ENCODE results near the gene H3-3A.

The H3-3A gene

DNA sequence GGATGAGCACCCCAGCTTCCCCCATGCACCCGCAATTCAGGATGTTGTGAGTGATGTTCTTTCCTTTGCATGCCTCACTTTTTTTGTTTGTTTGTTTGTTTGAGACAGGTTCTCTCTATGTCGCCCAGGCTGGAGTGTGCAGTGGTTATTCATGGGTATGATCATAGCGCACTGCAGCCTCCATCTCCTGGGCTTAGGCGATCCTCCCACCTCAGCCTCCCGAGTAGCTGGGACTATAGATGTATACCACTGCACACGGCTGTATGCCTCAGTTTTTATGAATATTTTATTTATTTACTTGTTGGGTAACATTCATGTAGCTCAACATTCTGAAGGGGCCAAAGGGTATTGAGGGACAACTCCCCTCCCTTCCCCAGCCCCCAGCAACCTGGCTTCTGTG, 54.8 kb downstream of the H3-3A start:
- TF ChIP-seq POLR2AphosphoS5 (IDR thresholded peaks at IDR 0.05; ENCODE audit: low read depth, low read length), result no peak
- no peak for TF ChIP-seq SIN3A (IDR thresholded peaks at IDR 0.05; ENCODE audit: borderline replicate concordance, insufficient read depth, low read length)
- TF ChIP-seq, protein P1, sequence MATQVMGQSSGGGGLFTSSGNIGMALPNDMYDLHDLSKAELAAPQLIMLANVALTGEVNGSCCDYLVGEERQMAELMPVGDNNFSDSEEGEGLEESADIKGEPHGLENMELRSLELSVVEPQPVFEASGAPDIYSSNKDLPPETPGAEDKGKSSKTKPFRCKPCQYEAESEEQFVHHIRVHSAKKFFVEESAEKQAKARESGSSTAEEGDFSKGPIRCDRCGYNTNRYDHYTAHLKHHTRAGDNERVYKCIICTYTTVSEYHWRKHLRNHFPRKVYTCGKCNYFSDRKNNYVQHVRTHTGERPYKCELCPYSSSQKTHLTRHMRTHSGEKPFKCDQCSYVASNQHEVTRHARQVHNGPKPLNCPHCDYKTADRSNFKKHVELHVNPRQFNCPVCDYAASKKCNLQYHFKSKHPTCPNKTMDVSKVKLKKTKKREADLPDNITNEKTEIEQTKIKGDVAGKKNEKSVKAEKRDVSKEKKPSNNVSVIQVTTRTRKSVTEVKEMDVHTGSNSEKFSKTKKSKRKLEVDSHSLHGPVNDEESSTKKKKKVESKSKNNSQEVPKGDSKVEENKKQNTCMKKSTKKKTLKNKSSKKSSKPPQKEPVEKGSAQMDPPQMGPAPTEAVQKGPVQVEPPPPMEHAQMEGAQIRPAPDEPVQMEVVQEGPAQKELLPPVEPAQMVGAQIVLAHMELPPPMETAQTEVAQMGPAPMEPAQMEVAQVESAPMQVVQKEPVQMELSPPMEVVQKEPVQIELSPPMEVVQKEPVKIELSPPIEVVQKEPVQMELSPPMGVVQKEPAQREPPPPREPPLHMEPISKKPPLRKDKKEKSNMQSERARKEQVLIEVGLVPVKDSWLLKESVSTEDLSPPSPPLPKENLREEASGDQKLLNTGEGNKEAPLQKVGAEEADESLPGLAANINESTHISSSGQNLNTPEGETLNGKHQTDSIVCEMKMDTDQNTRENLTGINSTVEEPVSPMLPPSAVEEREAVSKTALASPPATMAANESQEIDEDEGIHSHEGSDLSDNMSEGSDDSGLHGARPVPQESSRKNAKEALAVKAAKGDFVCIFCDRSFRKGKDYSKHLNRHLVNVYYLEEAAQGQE (IDR thresholded peaks at IDR 0.05; ENCODE audit: insufficient read depth in 1 of 2, low read depth in 2 of 2, low read length in 2 of 2), result no peak
- no peak for TF ChIP-seq FOXP2 (optimal IDR thresholded peaks at IDR 0.05; ENCODE audit: borderline replicate concordance, extremely low read depth, extremely low read length, insufficient read depth)
- no peak for TF ChIP-seq TAF1 (IDR thresholded peaks at IDR 0.05; ENCODE audit: borderline replicate concordance, insufficient read depth, low read length)

DNA sequence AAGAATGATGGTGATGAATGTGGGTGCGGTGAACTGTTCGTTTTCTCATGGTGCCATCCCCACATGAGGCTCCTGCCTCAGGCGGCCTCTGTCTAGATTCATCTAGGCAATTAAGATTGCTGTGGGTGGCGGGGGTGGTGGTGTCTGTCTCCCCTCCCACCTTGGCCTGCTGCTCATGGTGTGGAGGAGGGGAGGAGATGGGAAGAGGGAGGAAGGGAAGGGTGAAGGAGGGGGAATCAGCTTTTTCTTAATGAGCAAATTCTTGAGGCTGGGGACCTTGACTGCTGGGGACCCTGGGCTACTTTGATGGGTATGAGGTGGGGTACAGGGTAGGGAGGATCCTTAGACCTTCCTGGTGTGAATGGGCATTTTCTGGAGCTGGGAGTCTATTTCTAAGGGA, 55.8 kb downstream of the H3-3A start:
- no peak for TF ChIP-seq FOXP2 (optimal IDR thresholded peaks at IDR 0.05; ENCODE audit: borderline replicate concordance, extremely low read depth, extremely low read length, insufficient read depth)

DNA sequence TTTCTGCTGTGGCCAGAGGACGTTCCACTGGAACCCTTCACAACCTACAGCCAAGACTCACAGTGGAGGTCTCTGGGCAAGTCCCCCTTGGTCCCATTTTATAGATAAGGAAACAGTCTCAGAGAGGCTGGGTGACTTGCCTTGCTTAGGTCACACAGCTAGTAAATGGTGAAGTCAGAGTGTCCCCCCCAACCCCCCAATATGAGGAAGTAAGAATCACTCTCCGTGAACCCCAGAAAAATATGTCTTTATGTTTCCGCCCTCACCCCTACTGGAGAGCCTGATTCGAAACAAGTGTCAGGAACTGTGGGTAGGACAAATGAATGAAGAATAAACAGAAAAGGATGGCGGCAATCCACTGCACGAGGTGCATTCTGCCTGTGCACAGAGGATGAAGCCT, 56.7 kb downstream of the H3-3A start:
- TF ChIP-seq SIN3A (IDR thresholded peaks at IDR 0.05; ENCODE audit: borderline replicate concordance, insufficient read depth, low read length) (no peak), TAF1 (IDR thresholded peaks at IDR 0.05; ENCODE audit: borderline replicate concordance, insufficient read depth, low read length) (no peak), FOXP2 (optimal IDR thresholded peaks at IDR 0.05; ENCODE audit: borderline replicate concordance, extremely low read depth, extremely low read length, insufficient read depth) (no peak), POLR2AphosphoS5 (IDR thresholded peaks at IDR 0.05; ENCODE audit: low read depth, low read length) (no peak)
- TF ChIP-seq, protein P1 (IDR thresholded peaks at IDR 0.05; ENCODE audit: insufficient read depth in 1 of 2, low read depth in 2 of 2, low read length in 2 of 2), result no peak

DNA sequence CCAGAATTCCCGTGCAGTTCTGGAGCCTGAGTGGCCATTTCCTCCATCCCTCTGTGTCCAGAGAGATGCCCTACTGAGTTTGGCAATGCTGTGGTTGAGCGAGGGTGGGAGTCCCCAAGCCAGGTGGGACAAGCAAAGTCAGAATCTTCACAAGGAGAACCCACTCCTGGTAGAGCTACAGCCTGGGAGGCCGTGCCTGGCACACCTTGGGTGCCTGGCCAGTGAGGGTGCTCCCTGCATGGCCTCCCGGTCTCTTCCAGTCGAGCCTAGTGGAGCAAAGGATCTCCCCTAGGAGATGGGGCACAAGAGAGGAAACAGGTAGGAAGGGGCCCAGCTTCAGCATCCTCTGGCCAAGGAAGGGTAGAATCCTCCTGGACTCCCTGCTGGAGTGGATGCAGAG, 57.9 kb downstream of the H3-3A start:
- TF ChIP-seq, protein P1 (IDR thresholded peaks at IDR 0.05; ENCODE audit: insufficient read depth in 1 of 2, low read depth in 2 of 2, low read length in 2 of 2), result no peak
- TF ChIP-seq POLR2AphosphoS5 (IDR thresholded peaks at IDR 0.05; ENCODE audit: low read depth, low read length) (no peak), SIN3A (IDR thresholded peaks at IDR 0.05; ENCODE audit: borderline replicate concordance, insufficient read depth, low read length) (no peak), TAF1 (IDR thresholded peaks at IDR 0.05; ENCODE audit: borderline replicate concordance, insufficient read depth, low read length) (no peak), FOXP2 (optimal IDR thresholded peaks at IDR 0.05; ENCODE audit: borderline replicate concordance, extremely low read depth, extremely low read length, insufficient read depth) (no peak)

DNA sequence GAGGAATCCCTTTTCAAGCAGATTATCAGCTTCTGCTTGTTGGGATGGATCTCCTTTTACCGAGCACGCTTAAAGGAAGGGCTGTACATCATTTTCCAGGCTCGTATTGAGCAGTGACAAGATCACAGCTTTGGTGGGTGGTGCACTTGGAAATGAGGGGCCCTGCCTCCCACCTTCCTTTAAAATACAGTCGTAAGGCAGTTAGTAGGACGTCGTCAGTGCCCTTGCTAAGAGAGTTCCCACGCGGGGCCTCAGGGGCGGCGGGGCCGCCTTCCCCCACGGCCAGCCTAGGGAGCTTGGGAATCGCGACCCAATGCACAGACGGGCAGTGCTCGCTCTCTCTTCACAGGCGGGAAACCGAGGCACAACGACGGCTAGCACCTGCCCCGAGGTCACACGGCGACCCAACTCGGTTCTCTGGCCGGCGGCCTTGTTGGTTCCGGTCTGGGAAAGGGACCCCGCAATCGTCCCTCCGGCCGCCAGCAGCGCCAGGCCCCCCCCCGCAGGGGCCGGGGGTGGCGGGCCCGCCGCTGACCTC, 58.6 kb downstream of the H3-3A start:
- TF ChIP-seq, protein P1 (IDR thresholded peaks at IDR 0.05; ENCODE audit: insufficient read depth in 1 of 2, low read depth in 2 of 2, low read length in 2 of 2), result no peak
- TF ChIP-seq SIN3A (IDR thresholded peaks at IDR 0.05; ENCODE audit: borderline replicate concordance, insufficient read depth, low read length), result no peak
- no peak for TF ChIP-seq TAF1 (IDR thresholded peaks at IDR 0.05; ENCODE audit: borderline replicate concordance, insufficient read depth, low read length)

Measured in PFSK-1 (cell line).